Epithelial cell of esophagus (primary cell): Measurements from ENCODE around the gene CACNA1H.
"Not testable (repeated sequence)": the region's sequence is repeated elsewhere in the genome, so short reads cannot be mapped to it uniquely, and the experiment has no call there.

ENCODE experiments used
- DNase-seq: peaks from one replicate; pipeline ENCODE4 v3.0.0; 2010; ENCODE audit warnings: low read depth
- H3K4me3 ChIP-seq: 2 replicates; pipeline ENCODE4 v1.5.1; 2011; ENCODE audit warnings: mild to moderate bottlenecking, low read length, control low read depth
- CTCF ChIP-seq: IDR thresholded peaks from 2 replicates; pipeline ENCODE4 v1.5.1; 2011; ENCODE audit warnings: low read depth, mild to moderate bottlenecking, low read length, control low read depth, inconsistent platforms; ENCODE audit not compliant: insufficient read depth; ENCODE audit errors: missing control alignments

CACNA1H gene

GRCh38 chr16:1255276-1256122 is 102.6 kb downstream of the CACNA1H start, which contains the start of gene TPSD1:
TPSD1 (plus strand) TSS chr16:1256069; CDS start chr16:1256281, 212 bp downstream.
- not testable (repeated sequence) for DNase-seq, H3K4me3 ChIP-seq

- not testable (repeated sequence) for H3K4me3 ChIP-seq, DNase-seq
Observed at GRCh38 chr16:1256296-1256873, 103.5 kb downstream of the CACNA1H start.

- no peak for DNase-seq
- H3K4me3 ChIP-seq, result no peak overlapping the region
- no peak for TF ChIP-seq CTCF
Observed at GRCh38 chr16:1256874-1257322, 104.0 kb downstream of the CACNA1H start.

- no peak for DNase-seq
- no peak for TF ChIP-seq CTCF
- H3K4me3 ChIP-seq, result no peak overlapping the region
Observed at GRCh38 chr16:1257561-1258224, 104.8 kb downstream of the CACNA1H start.

- H3K4me3 ChIP-seq, result no peak overlapping the region
- no peak for DNase-seq
- no peak for TF ChIP-seq CTCF
Observed at GRCh38 chr16:1258225-1258600, 105.3 kb downstream of the CACNA1H start.

- no peak for TF ChIP-seq CTCF
- no peak for DNase-seq
- no peak overlapping the region for H3K4me3 ChIP-seq
Observed at GRCh38 chr16:1258906-1259759, 106.2 kb downstream of the CACNA1H start.

- H3K4me3 ChIP-seq, result no peak overlapping the region
- TF ChIP-seq CTCF, result no peak
- no peak for DNase-seq
Observed at GRCh38 chr16:1259760-1260068, 106.8 kb downstream of the CACNA1H start.
